ENCODE results near the gene C7. TPM values are rescaled to one million over a fixed set of nuclear protein-coding genes. Genes with fewer than 3 reads are reported as not detected.

The C7 gene
- total and polyA plus RNA-seq, 2 of the 13 experiments (the other 11 are each of a cell fraction or from before 2014, with no cell fraction given): 1.7 to 3.5 TPM

- Histone ChIP-seq H3K4me3 (replicated peaks in 1 of 3; ENCODE audit: insufficient read depth in 1 of 3, low read depth in 2 of 3, low read length in 3 of 3) (no peak overlapping the region), H4K20me1 (ENCODE audit: insufficient read depth, low read length) (no peaks in the 10 kb centered on the region), H3K27ac (ENCODE audit: extremely low read length, insufficient read depth, low read length) (no peak overlapping the region), H3K27me3 (ENCODE audit: control insufficient read depth in 1 of 2, insufficient read depth in 2 of 2, low read length in 2 of 2) (no peaks in the 10 kb centered on the region), H3K79me2 (ENCODE audit: insufficient read depth, low read length) (no peaks in the 10 kb centered on the region), H3K4me2 (ENCODE audit: low read depth, low read length) (no peak overlapping the region), H3K4me1 (ENCODE audit: insufficient read depth, low read length) (no peaks in the 10 kb centered on the region), H3K9me3 (ENCODE audit: low read length) (peaks cover 15% of the 10 kb centered on the region), H2AFZ (ENCODE audit: low read length) (no peak overlapping the region), H3K36me3 (replicated peaks in 1 of 2; ENCODE audit: control insufficient read depth in 1 of 2, insufficient read depth in 2 of 2, low read length in 2 of 2) (no peaks in the 10 kb centered on the region), H3K9ac (ENCODE audit: insufficient read depth, low read depth, low read length) (no peak overlapping the region)
- TF ChIP-seq TMF1 (CRISPR knock-in tag; IDR thresholded peaks at IDR 0.05; ENCODE audit: low read depth): no peak
- no peak for TF ChIP-seq ZFP36 (IDR thresholded peaks at IDR 0.05; ENCODE audit: borderline replicate concordance, low read depth, low read length, partially characterized antibody)
- no peak for TF ChIP-seq DZIP1 (CRISPR knock-in tag; IDR thresholded peaks at IDR 0.05)
- no peak for TF ChIP-seq SIN3A (IDR thresholded peaks at IDR 0.05; ENCODE audit: borderline replicate concordance, low read depth, low read length)
- TF ChIP-seq CEBPG (CRISPR knock-in tag; IDR thresholded peaks at IDR 0.05): no peak
- no peak for TF ChIP-seq ZNF432 (CRISPR knock-in tag; IDR thresholded peaks at IDR 0.05; ENCODE audit: borderline replicate concordance)
- TF ChIP-seq ZBTB10 (CRISPR knock-in tag; IDR thresholded peaks at IDR 0.05; ENCODE audit: borderline replicate concordance): no peak
- no peak for TF ChIP-seq ATRX (CRISPR knock-in tag; IDR thresholded peaks at IDR 0.05; ENCODE audit: borderline replicate concordance)
- no peak for TF ChIP-seq KDM3A (CRISPR knock-in tag; IDR thresholded peaks at IDR 0.05; ENCODE audit: low read depth)
- no peak for TF ChIP-seq E2F2 (CRISPR knock-in tag; IDR thresholded peaks at IDR 0.05; ENCODE audit: borderline replicate concordance)
- TF ChIP-seq PCBP1 (IDR thresholded peaks at IDR 0.05; ENCODE audit: borderline replicate concordance, low read depth, low read length): no peak
- TF ChIP-seq ELF3 (CRISPR knock-in tag; IDR thresholded peaks at IDR 0.05): no peak
- ChIA-PET CTCF (ENCODE audit: low intra/inter-chr PET ratio, low total read pairs) (no interaction called here), POLR2A (no interaction called here)
- in situ Hi-C loops (cut with HindIII; ENCODE audit: extremely low pct_ligation_motif_present, low pct_unique_long_range_greater_than_20kb) (no loop called here), intact Hi-C loops (cut with micrococcal nuclease; ENCODE audit: unreplicated experiment) (no loop called here)
- DNase-seq (ENCODE audit: low spot score): no peak
- WGBS (ENCODE audit: low lambda C conversion rate): 46% methylated on average over 5 of the region's 5 CpGs
- no peak for ATAC-seq
- BruUV-seq (replicated peaks): no TSS peak
- no peak for FAIRE-seq
These were observed 49.5 kb downstream of the C7 start for GRCh38 chr5:40958811-40959210.
